ENCODE data around the gene MGAT3. TPM values are rescaled to one million over a fixed set of nuclear protein-coding genes. Genes with fewer than 3 reads are reported as not detected.
A peak's percentile ranks its signal among the peaks of the same experiment; 100 is the strongest.

The MGAT3 gene
- total and polyA plus RNA-seq, 9 of the 15 experiments (the other 6 are each of a cell fraction or from before 2014, with no cell fraction given): 0.10 to 11.5 (median 4.6) TPM

- TF ChIP-seq PKNOX1 (IDR thresholded peaks at IDR 0.05) (no peak), CTCF (IDR thresholded peaks at IDR 0.05 in 2 of 3, conservative IDR thresholded peaks at IDR 0.05 in 1 of 3; ENCODE audit: insufficient read depth in 2 of 3, low read depth in 1 of 3, low read length in 3 of 3) (no peak), ZNF121 (CRISPR knock-in tag; conservative IDR thresholded peaks at IDR 0.05) (peak; percentile 74), NUFIP1 (IDR thresholded peaks at IDR 0.05; ENCODE audit: partially characterized antibody) (no peak)
Measured at GRCh38 chr22:39518144-39518786, 61.5 kb downstream of the MGAT3 start (continued).

- Histone ChIP-seq H3K9me1 (ENCODE audit: control insufficient read depth, insufficient read depth, low read length) (no peaks in the 10 kb centered on the region), H2AFZ (ENCODE audit: low read depth, low read length) (peak overlapping the region; percentile 84), H3K9me3 (replicated peaks; ENCODE audit: control insufficient read depth, insufficient read depth, low read depth, low read length) (no peaks in the 10 kb centered on the region), H3K4me2 (ENCODE audit: insufficient read depth, low read length) (peak overlapping the region; percentile 97), H4K20me1 (replicated peaks; ENCODE audit: control insufficient read depth, insufficient read depth, low read length) (peaks cover 32% of the 10 kb centered on the region), H3K27ac (ENCODE audit: extremely low read depth, low read depth, low read length) (peak overlapping the region; percentile 100), H3K4me1 (replicated peaks in 1 of 2; ENCODE audit: control insufficient read depth in 2 of 2, insufficient read depth in 2 of 2, low read length in 2 of 2) (peaks cover 23 to 31% of the 10 kb centered on the region in 2 experiments; a peak in 4 of 5 replicates), H3K79me2 (ENCODE audit: control insufficient read depth, insufficient read depth, low read length) (peaks cover 74% of the 10 kb centered on the region), H3K4me3 (peak overlapping the region; percentile 99), H3K27me3 (ENCODE audit: control insufficient read depth in 2 of 2, insufficient read depth in 2 of 2, low read length in 2 of 2) (no peaks in the 10 kb centered on the region), H3K9ac (ENCODE audit: insufficient read depth in 1 of 2, low read depth in 2 of 2, low read length in 2 of 2) (peak overlapping the region; percentile 99 to 100), H3K36me3 (ENCODE audit: control insufficient read depth, insufficient read depth, low read length) (peaks cover 68% of the 10 kb centered on the region)
- ChIA-PET POLR2A (interaction anchor here (0.6 to 6.1 kb wide), 28 partner anchors 8 to 1156 kb away, joined by 3 to 106 read pairs (median 4); partner anchors contain the start of genes MIEF1 and RPL3), CTCF (ENCODE audit: low intra/inter-chr PET ratio) (interaction anchor here (1.0 kb wide), 1 partner anchor 1467 kb away, joined by 3 read pairs; no protein-coding TSS in a partner anchor)
- peak; percentile 37 for ATAC-seq
- intact Hi-C loops (cut with micrococcal nuclease) (loop anchor here (2.0 to 5.0 kb wide), 3 partner anchors 22 to 132 kb away; no protein-coding TSS in a partner anchor), in situ Hi-C loops (cut with MboI) (no loop called here)
- 4% methylated on average over 22 of the region's 24 CpGs for WGBS (ENCODE audit: insufficient coverage, low coverage, missing lambda C conversion rate)
- DNase-seq (ENCODE audit: extremely low read depth in 1 of 4, low spot score in 3 of 4): peak in 2 of 4 experiments; percentile 52 to 62
- no TSS peak for BruUV-seq (replicated peaks)
- peak; percentile 11 for FAIRE-seq
- TF ChIP-seq ZSCAN29 (IDR thresholded peaks at IDR 0.05) (peak; percentile 91), ZBTB26 (CRISPR knock-in tag; IDR thresholded peaks at IDR 0.05) (no peak), CREM (IDR thresholded peaks at IDR 0.05; ENCODE audit: low read depth) (no peak), ZNF696 (CRISPR knock-in tag; conservative IDR thresholded peaks at IDR 0.05) (no peak), FOXM1 (IDR thresholded peaks at IDR 0.05; ENCODE audit: low read depth) (peak; percentile 57), FOXM1 (CRISPR knock-in tag; IDR thresholded peaks at IDR 0.05; ENCODE audit: low read depth) (no peak), CHD2 (IDR thresholded peaks at IDR 0.05; ENCODE audit: low read depth, low read length) (no peak), CBX3 (IDR thresholded peaks at IDR 0.05; ENCODE audit: borderline replicate concordance in 1 of 2, low read length in 2 of 2) (no peak), SRF (CRISPR knock-in tag; IDR thresholded peaks at IDR 0.05) (no peak; a peak in 1 of 4 replicates)
Measured at GRCh38 chr22:39518996-39519680, 62.3 kb downstream of the MGAT3 start.
